HG02678 (cell line): ENCODE data around the gene TSPAN3.

ENCODE experiments used
- ATAC-seq: cut with Tn5 transposase; IDR thresholded peaks from one replicate; pipeline ENCODE4 v1.9.1; 2021; ENCODE audit warnings: mild to moderate bottlenecking, moderate library complexity; ENCODE audit not compliant: unreplicated experiment

TSPAN3 gene

DNA sequence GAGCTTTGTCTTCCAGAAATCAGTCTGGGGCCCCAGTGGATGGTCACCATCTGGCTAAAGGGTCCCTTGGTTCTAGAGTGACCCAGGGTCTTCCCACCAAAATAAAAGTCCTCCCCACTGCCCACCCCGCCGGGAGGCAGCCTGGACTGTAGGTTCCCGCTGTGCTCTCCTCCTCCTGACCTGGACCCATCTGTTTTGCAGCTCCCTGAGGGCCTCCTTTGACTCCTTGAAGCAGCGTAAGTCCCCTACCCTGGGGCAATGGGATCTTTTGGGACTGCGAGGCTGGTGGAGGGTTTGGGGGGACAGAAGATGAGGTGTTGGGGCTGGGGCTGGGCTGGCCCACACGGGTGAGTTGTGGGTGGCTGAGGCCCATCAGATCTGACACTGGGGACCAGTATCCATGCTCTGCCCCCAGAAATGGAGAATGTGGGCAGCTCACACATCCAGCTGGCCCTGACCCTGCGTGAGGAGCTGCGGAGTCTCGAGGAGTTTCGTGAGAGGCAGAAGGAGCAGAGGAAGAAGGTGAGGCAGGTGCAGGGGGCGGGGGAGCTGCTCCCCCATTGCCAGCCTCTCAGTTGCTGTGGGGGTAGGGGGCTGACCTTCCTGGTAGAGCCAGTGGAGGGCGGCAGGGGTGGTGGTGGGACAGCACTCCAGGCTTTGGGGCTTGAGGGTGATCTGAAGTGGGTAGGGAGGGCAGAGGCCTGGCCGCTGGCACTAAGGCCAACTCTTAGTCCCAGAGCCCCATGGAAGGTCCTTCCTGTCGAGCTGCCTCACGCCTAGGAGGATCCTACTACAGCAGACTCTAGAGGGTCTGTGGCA, 45.6 kb downstream of the TSPAN3 start:
- ATAC-seq: no peak

DNA sequence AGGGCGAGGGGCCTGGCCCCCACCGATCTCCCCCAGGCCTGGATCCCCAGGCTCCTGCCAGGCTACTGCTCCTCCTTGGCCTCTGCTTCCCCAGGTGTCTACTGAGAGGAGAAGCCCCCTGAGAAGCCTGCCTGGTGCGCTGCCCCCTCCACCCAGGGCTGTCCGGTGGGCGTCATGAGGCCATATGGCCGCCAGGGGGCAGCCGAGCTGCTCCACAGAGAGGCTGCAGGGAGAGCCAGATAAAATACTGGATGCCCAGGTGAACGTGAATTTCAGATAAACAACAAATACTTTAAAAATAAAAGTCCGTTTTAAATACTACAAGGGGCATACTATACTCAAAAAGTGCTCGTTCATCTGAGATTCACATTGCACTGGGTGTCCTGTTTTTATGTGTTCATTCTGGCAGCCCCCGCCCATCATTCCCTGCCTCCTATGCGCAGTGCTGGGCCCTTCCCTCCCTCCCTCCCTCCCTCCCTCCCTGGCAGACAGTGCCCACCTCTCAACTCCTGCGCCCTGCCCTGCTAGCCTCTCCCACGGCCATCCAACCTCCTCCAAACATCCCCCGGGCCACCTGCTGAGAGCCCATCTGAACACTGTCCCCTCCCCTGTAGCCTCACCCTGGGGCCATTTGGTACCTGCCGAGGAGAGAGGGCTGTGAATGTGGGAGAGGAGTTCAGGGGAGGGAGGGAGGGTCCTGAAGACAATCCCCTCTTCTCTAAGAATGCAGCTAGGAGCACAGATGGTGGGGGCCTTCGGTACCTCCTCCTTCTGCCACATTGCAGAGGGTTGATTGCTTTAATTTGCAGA, 46.4 kb downstream of the TSPAN3 start:
- no peak for ATAC-seq

DNA sequence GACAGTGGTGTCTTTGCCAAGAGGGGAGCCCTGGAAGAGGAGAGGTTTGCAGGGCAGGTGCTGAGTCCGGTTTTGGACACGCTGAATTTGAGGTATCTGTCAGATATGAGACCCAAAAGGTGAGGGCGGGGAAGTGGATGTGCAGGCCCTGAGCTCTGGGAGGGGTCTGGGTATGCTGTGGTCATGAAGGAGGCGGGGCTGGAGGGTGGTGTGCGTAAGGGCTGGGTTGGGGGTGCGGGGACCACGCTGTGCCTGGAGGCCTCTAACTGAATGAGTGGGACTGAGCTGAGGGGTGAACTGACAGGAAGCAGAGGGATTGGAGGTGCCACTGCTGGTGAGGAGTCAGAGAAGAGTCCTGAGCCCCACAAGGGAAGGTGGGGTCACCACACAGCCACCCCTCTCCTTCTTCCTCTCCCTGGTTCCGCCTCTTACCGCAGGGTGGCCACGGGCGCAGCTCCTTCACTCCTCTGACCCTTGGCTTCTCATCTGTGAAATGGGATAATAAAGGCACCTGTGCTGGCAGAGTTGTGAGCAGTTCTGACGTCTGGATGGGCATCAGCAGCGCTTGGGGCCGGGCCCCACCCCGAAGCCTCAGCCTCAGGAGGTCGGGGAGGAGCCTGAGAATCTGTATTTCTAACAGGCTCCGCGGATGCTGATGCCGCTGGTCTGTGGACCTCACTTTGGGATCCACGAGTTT, 47.2 kb downstream of the TSPAN3 start:
- ATAC-seq: no peak

DNA sequence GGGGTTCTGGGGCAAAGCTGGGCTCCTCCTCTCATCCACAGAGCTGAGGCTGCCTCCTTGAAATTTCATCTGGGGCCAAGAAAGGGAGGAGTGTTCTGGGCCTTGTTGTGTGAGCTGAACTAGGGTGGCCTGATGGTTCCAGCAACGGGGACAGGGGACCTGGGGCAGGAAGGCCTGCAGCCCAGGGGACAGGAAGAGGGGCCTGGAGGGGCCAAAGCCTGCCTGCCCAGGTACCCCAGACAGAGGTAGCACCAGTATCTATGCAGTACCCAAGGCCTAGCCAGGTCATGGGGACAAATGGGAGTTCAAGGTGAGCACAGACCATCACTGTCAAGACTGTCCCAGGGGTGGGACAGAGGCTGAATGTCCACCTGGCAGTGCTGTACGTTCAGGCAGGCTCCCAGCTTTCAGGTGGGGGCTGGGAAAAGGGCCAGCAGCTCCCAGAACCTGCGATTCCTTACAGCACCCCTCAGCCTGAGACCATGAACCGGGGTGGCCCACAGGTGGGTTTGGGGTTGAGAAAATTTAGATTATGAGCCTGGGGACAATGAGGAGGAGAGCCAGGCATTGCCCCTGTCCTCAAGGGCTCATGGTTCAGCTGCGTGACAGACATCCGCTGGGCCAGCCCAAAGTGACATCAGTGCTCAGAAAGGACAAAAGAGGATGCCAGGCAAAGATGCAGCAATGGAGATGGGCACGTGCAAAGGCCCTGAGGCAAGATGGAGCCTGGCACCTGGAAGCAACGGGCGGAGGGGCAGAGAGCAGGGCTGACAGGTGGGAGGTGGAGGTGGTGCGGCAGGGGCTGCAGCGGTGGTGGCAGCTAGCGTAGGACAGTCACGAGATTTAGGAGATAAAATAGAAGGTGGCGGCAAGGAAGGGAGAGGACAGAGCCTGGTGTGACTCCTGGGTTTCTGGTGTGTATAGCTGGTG, 48.0 kb downstream of the TSPAN3 start:
- no peak for ATAC-seq

DNA sequence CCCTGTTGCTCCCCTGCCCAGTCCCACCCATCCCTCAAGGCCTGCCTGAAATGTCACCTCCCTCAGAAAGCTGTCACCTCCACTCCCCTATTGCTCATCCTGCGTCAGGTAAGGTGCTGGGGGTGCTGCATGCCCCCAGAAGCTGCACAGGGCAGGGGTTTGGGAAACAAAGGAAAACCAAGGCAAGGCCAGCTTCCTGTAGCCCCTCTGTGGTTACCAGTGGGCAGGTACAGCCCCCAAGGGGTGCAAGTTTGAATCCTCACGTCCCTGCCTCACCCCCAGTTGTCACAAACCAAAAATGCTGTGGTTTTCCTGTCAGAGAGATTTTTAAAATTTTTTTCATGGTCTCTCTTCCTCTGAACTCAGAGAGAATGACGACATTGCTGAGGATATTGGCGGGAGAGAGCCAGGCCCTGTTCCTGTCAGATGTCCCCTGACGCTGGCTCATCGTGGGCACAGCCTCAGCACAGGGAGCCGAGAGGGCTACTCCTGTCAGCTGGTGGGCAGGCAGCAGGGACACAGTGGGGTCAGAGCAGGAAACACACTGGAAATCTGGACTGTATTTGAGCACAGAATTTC, 49.0 kb downstream of the TSPAN3 start:
- ATAC-seq: no peak

DNA sequence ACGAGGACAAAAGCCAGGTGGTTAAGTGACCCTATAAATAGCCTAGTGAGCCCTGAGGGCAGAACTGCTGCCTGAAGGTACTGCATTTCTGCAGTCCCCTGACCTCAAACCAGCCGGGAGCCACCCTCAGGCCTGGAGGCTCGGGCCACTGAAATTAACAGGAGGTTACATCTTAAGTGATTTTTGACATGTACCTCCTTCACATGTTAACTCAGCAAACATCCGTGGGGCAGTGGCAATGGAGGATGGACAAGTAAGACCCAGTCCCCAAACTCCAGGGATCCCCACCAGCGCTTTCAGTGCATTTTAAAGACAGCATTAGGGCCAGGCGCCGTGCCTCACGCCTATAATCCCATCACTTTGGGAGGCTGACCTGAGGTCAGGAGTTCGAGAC, 49.8 kb downstream of the TSPAN3 start:
- ATAC-seq: no peak

DNA sequence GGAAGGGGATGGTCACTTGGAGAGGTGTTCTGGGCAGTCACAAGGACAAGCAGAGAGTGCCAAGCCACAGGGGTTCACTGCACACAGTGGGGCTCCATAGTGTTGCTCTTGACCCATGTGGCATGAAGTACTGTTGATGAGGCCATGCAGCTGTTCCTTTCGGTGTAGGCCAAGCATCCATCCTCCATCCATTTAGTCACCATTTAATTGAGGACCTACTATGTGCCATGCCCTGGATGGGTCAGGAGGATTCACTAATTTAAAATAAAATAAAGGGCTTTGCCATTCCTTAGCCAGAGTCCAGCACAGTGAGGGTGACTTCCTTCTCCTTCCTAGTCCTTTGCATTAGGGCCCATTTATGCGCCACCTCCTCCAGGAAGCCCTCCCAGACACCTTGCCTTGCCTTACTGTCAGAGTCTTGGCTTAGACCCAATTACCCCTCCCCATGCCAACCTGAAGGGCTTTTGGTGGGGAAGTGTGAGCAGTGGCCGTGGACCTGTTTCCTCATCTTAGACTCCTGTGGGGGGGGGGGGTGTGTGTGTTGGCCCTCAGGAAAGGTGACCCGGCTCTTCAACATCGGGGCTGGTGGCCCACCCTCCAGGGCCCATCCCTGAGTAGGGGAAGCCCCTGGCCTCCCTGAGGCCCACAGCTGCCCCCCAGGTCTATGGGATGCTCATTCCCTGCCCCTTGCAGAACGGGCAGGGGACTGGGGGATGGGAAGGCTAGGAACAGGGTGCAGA, 50.4 kb downstream of the TSPAN3 start:
- ATAC-seq: no peak

- ATAC-seq: no peak
These were observed 51.2 kb downstream of the TSPAN3 start for GRCh38 chr15:77019521-77020331.

- no peak for ATAC-seq
These were observed 52.0 kb downstream of the TSPAN3 start for GRCh38 chr15:77018796-77019505.

- ATAC-seq: no peak
These were observed 52.9 kb downstream of the TSPAN3 start for GRCh38 chr15:77017761-77018720.

DNA sequence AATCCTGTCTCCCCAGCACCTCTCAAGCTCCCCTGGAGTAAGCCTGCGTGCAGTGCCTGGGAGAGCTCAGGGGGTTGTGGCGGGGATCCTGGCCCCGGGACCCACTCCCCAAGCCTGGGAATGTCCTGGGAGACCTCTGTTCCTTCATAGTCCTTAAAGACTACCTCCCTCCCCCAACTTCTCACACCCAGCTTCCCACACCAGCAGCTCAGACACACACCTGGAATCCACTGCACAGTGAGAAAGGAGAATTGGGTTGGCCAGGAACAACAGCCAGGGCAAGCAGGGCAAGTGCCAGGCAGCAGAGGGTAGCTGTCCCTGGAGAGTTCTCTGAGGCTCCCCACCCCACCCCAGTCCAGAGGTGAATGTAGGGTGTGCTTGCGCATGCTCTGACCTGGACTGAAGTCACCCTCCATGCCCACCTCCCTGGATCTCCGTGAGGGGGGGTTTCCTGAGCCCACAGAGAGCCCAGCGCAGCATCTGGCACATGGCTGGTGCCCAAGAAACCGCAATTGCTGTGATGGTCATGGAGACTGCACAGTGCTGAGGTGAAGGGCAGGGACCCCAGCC, 53.7 kb downstream of the TSPAN3 start:
- no peak for ATAC-seq

DNA sequence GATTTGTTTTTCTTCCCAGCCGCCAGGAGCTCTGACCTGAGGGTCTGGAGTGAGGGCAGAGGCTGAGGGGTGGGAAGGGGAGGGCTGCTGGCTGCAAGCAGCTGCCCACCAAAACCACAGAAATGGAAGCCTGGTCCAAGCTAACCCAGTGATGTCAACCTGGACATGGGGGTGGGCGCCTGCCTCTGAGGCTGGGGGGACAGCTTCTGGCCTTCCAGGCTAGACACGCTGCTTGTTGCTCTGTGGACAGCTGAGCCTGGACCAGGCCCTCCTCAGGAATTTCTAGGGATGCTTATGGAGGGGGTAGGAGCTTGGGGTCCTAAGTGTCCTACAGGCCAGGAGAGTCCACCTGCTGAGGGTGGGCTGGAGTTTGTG, 54.6 kb downstream of the TSPAN3 start:
- no peak for ATAC-seq

- no peak for ATAC-seq
These were observed 55.1 kb downstream of the TSPAN3 start for GRCh38 chr15:77015646-77016320.

GRCh38 chr15:77014132-77015081, 56.5 kb downstream of the TSPAN3 start:
- ATAC-seq: peak; percentile 64

DNA sequence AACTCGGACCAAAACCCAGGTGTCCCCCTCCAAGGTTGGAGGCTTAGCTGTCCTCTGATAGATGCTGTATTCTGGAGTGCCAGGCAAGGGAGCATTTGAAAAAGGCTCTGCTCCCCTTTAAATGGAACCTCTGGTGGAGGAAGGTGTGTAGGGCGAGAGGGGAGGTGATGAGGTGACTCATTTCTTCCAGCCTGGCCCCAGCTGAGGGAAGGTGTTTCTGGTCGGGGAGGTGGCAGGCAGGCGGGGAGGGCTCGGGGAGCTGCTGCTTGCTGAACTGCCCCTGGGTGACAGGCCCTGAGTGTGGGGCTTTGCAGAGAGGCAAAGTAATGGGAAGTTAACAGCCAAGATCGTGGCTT, 57.2 kb downstream of the TSPAN3 start:
- no peak for ATAC-seq
